Parathyroid adenoma (tissue), 2 donors: ENCODE results near the gene NDE1.
"Not testable (repeated sequence)": the region's sequence is repeated elsewhere in the genome, so short reads cannot be mapped to it uniquely, and the experiment has no call there.

Experiments used
- H2AFZ ChIP-seq: fragments of 300-600 bp; sonication (generic); one replicate; pipeline ENCODE4 v1.7.0; 2017; ENCODE audit warnings: antibody characterized with exemption, mild to moderate bottlenecking
- H3K27ac ChIP-seq: fragments of 300-600 bp; sonication (generic); one replicate; pipeline ENCODE4 v1.7.0; 2017
- H3K27me3 ChIP-seq: fragments of 300-600 bp; sonication (generic); one replicate; pipeline ENCODE4 v1.7.0; 2017; ENCODE audit warnings: low read length; ENCODE audit not compliant: control insufficient read depth, insufficient read depth
- H3K36me3 ChIP-seq: fragments of 300-600 bp; sonication (generic); one replicate; pipeline ENCODE4 v1.7.0; 2017; ENCODE audit warnings: low read length; ENCODE audit not compliant: control insufficient read depth, insufficient read depth
- H3K4me1 ChIP-seq: fragments of 300-600 bp; sonication (generic); one replicate; pipeline ENCODE4 v1.7.0; 2017; ENCODE audit warnings: control low read depth
- H3K4me2 ChIP-seq: fragments of 300-600 bp; sonication (generic); one replicate; pipeline ENCODE4 v1.7.0; 2017; ENCODE audit warnings: low read length
- H3K4me3 ChIP-seq: fragments of 300-600 bp; sonication (generic); one replicate; pipeline ENCODE4 v1.7.0; 2017; ENCODE audit warnings: low read depth, low read length
- H3K79me2 ChIP-seq: fragments of 300-600 bp; sonication (generic); one replicate; pipeline ENCODE4 v1.7.0; 2017; ENCODE audit warnings: control low read depth
- H3K9ac ChIP-seq: fragments of 300-600 bp; sonication (generic); one replicate; pipeline ENCODE4 v1.7.0; 2017; ENCODE audit warnings: mild to moderate bottlenecking
- H3K9me3 ChIP-seq: fragments of 300-600 bp; sonication (generic); one replicate; pipeline ENCODE4 v1.7.0; 2017; ENCODE audit warnings: low read length; ENCODE audit not compliant: control insufficient read depth
- CTCF ChIP-seq: fragments of 300-600 bp; sonication (generic); IDR thresholded peaks from one replicate; pipeline ENCODE4 v1.7.0; 2017; ENCODE audit warnings: antibody characterized with exemption, mild to moderate bottlenecking
- donor health status: primary hyperparathyroidism.

NDE1 gene

GRCh38 chr16:15686287-15686686 lies 36.2 kb downstream of the NDE1 start:
- Histone ChIP-seq H3K27me3 (no peaks in the 10 kb centered on the region), H3K4me2 (no peak overlapping the region), H3K9ac (no peak overlapping the region), H2AFZ (no peak overlapping the region), H3K36me3 (no peaks in the 10 kb centered on the region), H3K9me3 (no peaks in the 10 kb centered on the region), H3K27ac (no peak overlapping the region), H3K79me2 (no peaks in the 10 kb centered on the region), H3K4me1 (no peaks in the 10 kb centered on the region), H3K4me3 (no peak overlapping the region)
- TF ChIP-seq CTCF, result no peak

GRCh38 chr16:15689290-15689689 lies 39.2 kb downstream of the NDE1 start:
- Histone ChIP-seq H2AFZ (no peak overlapping the region), H3K79me2 (no peaks in the 10 kb centered on the region), H3K9me3 (no peaks in the 10 kb centered on the region), H3K4me1 (no peaks in the 10 kb centered on the region), H3K36me3 (no peaks in the 10 kb centered on the region), H3K4me2 (no peak overlapping the region), H3K9ac (no peak overlapping the region), H3K27me3 (no peaks in the 10 kb centered on the region), H3K27ac (no peak overlapping the region), H3K4me3 (no peak overlapping the region)
- no peak for TF ChIP-seq CTCF

GRCh38 chr16:15690296-15690695 lies 40.3 kb downstream of the NDE1 start:
- Histone ChIP-seq H3K79me2 (no peaks in the 10 kb centered on the region), H3K27me3 (no peaks in the 10 kb centered on the region), H3K9ac (no peak overlapping the region), H2AFZ (no peak overlapping the region), H3K4me3 (no peak overlapping the region), H3K36me3 (no peaks in the 10 kb centered on the region), H3K4me1 (no peaks in the 10 kb centered on the region), H3K9me3 (no peaks in the 10 kb centered on the region), H3K27ac (no peak overlapping the region), H3K4me2 (no peak overlapping the region)
- TF ChIP-seq CTCF, result no peak

GRCh38 chr16:15691046-15691445 lies 41.0 kb downstream of the NDE1 start:
- no peak for TF ChIP-seq CTCF
- no peak overlapping the region for H3K4me3 ChIP-seq
- H3K27me3 ChIP-seq, result no peaks in the 10 kb centered on the region
- H2AFZ ChIP-seq, result no peak overlapping the region
- no peaks in the 10 kb centered on the region for H3K4me1 ChIP-seq
- no peak overlapping the region for H3K9ac ChIP-seq
- H3K4me2 ChIP-seq, result no peak overlapping the region
- no peaks in the 10 kb centered on the region for H3K36me3 ChIP-seq
- no peaks in the 10 kb centered on the region for H3K9me3 ChIP-seq
- no peaks in the 10 kb centered on the region for H3K79me2 ChIP-seq
- no peak overlapping the region for H3K27ac ChIP-seq

GRCh38 chr16:15692508-15692907 lies 42.5 kb downstream of the NDE1 start:
- not testable (repeated sequence) for H3K36me3 ChIP-seq, H3K9me3 ChIP-seq

More at GRCh38 chr16:15692508-15692907, 42.5 kb downstream of the NDE1 start:
- H3K4me1 ChIP-seq, H3K9ac ChIP-seq, H3K27ac ChIP-seq, H3K79me2 ChIP-seq, H3K27me3 ChIP-seq, H3K4me3 ChIP-seq, H3K4me2 ChIP-seq, H2AFZ ChIP-seq: not testable (repeated sequence)
